Neural cell (in vitro differentiated cells): ENCODE data around the gene NRG3. TPM values are rescaled to one million over a fixed set of nuclear protein-coding genes. Genes with fewer than 3 reads are reported as not detected.

Source experiments
- H2AFZ ChIP-seq: fragments of 200-600, 300-800 bp; sonication (generic), shearing (Covaris generic); 2 replicates; pipeline ENCODE4 v1.6.0; 2014; ENCODE audit warnings: low read depth, mild to moderate bottlenecking, antibody characterized with exemption, low read length, moderate library complexity
- H3F3A ChIP-seq: fragments of 200-600 bp; shearing (Covaris generic); 2 replicates; pipeline ENCODE4 v1.6.1; 2016; ENCODE audit warnings: mild to moderate bottlenecking, moderate library complexity, mixed read lengths, antibody characterized with exemption, low read length; ENCODE audit not compliant: insufficient read depth, poor library complexity, severe bottlenecking
- H3K27ac ChIP-seq: fragments of 200-600, 300-800 bp; sonication (generic), shearing (Covaris generic); 2 replicates; pipeline ENCODE4 v1.5.1; 2014; ENCODE audit warnings: mild to moderate bottlenecking, low read length, moderate library complexity
- H3K27me3 ChIP-seq: fragments of 300-800, 200-600 bp; sonication (generic), shearing (Covaris generic); 2 replicates; pipeline ENCODE4 v1.6.0; 2014; ENCODE audit warnings: mild to moderate bottlenecking, low read depth, low read length, moderate library complexity; ENCODE audit not compliant: insufficient read depth
- H3K36me3 ChIP-seq: fragments of 300-800, 200-600 bp; sonication (generic), shearing (Covaris generic); 2 replicates; pipeline ENCODE4 v1.5.1; 2014; ENCODE audit warnings: mild to moderate bottlenecking, antibody characterized with exemption, low read length, moderate library complexity; ENCODE audit not compliant: insufficient read depth
- H3K4me2 ChIP-seq: fragments of 300-800, 200-600 bp; sonication (generic), shearing (Covaris generic); 2 replicates; pipeline ENCODE4 v1.6.0; 2014; ENCODE audit warnings: mild to moderate bottlenecking, low read length
- H3K4me3 ChIP-seq: fragments of 300-800, 200-600 bp; sonication (generic), shearing (Covaris generic); 2 replicates; pipeline ENCODE4 v1.5.1; 2014; ENCODE audit warnings: mild to moderate bottlenecking, low read length, moderate library complexity
- H3K79me2 ChIP-seq: fragments of 200-600 bp; shearing (Covaris generic); replicated peaks from 2 replicates; pipeline ENCODE4 v1.6.0; 2014; ENCODE audit warnings: mild to moderate bottlenecking, low read length, moderate library complexity; ENCODE audit not compliant: insufficient read depth
- H3K9ac ChIP-seq: fragments of 300-800, 200-600 bp; sonication (generic), shearing (Covaris generic); 2 replicates; pipeline ENCODE4 v1.6.1; 2016; ENCODE audit warnings: mild to moderate bottlenecking, low read length, mixed read lengths
- H3K9me2 ChIP-seq: fragments of 200-600 bp; shearing (Covaris generic); 2 replicates; pipeline ENCODE4 v1.6.1; 2016; ENCODE audit warnings: mild to moderate bottlenecking, low read length, mixed read lengths; ENCODE audit not compliant: insufficient read depth
- H3K9me3 ChIP-seq: fragments of 200-600, 300-800 bp; sonication (generic), shearing (Covaris generic); 2 replicates; pipeline ENCODE4 v1.6.1; 2016; ENCODE audit warnings: mild to moderate bottlenecking, mixed run types, low read length, moderate library complexity, mixed read lengths
- H4K20me1 ChIP-seq: fragments of 200-600 bp; shearing (Covaris generic); 2 replicates; pipeline ENCODE4 v1.6.1; 2016; ENCODE audit warnings: mild to moderate bottlenecking, mixed run types; ENCODE audit not compliant: insufficient read depth
- EP300 ChIP-seq: fragments of 450-650 bp; conservative IDR thresholded peaks from 2 replicates; pipeline ENCODE4 v1.6.1; 2014; ENCODE audit warnings: antibody characterized with exemption, mild to moderate bottlenecking, moderate library complexity; ENCODE audit not compliant: poor library complexity, severe bottlenecking
- EZH2 ChIP-seq: fragments of 200-600, 300-800 bp; shearing (Covaris generic), sonication (generic); IDR thresholded peaks from 2 replicates; pipeline ENCODE4 v1.6.1; 2014; ENCODE audit warnings: antibody characterized with exemption, low read length, borderline replicate concordance, mild to moderate bottlenecking; ENCODE audit not compliant: insufficient read depth, poor library complexity, severe bottlenecking
- MXI1 ChIP-seq: fragments of 450-650 bp; conservative IDR thresholded peaks from 2 replicates; pipeline ENCODE4 v1.6.1; 2014; ENCODE audit warnings: antibody characterized with exemption, mild to moderate bottlenecking; ENCODE audit not compliant: poor library complexity, severe bottlenecking
- POLR2AphosphoS5 ChIP-seq: IDR thresholded peaks from 2 replicates; pipeline ENCODE4 v1.6.1; 2012
- RAD21 ChIP-seq: fragments of 450-650 bp; conservative IDR thresholded peaks from 2 replicates; pipeline ENCODE4 v1.6.1; 2014; ENCODE audit warnings: antibody characterized with exemption, mild to moderate bottlenecking, moderate library complexity
- REST ChIP-seq: IDR thresholded peaks from 2 replicates; pipeline ENCODE4 v1.6.1; 2012; ENCODE audit warnings: borderline replicate concordance
- SMC3 ChIP-seq: fragments of 450-650 bp; conservative IDR thresholded peaks from 2 replicates; pipeline ENCODE4 v1.6.1; 2014; ENCODE audit warnings: antibody characterized with exemption, mild to moderate bottlenecking, moderate library complexity; ENCODE audit not compliant: poor library complexity
- TAF1 ChIP-seq: IDR thresholded peaks from 2 replicates; pipeline ENCODE4 v1.6.1; 2012; ENCODE audit warnings: low read depth
- polyA plus RNA-seq: library from polyadenylated mRNA; depleted of rRNA; stranded (reverse); fragments of >200 nt; gene quantifications from 2 replicates; pipeline ENCODE4 v1.2.3, GENCODE V29; 2014
- TF ChIP-seq, protein P1 (sequence below): fragments of 450-650 bp; IDR thresholded peaks from 2 replicates; pipeline ENCODE4 v1.5.1; 2014; ENCODE audit warnings: antibody characterized with exemption, mild to moderate bottlenecking, moderate library complexity; ENCODE audit not compliant: poor library complexity, severe bottlenecking

The NRG3 gene
- polyA plus RNA-seq, 1 donor from 2014 or later, result 14.0 TPM

- H4K20me1 ChIP-seq, result no peaks in the 10 kb centered on the region
- no peak overlapping the region for H3K4me3 ChIP-seq
- no peaks in the 10 kb centered on the region for H3K9me2 ChIP-seq
- no peaks in the 10 kb centered on the region for H3K79me2 ChIP-seq
- no peak for TF ChIP-seq POLR2AphosphoS5
- TF ChIP-seq EZH2, result no peak
- TF ChIP-seq REST, result no peak
- no peak for TF ChIP-seq TAF1
- TF ChIP-seq, protein P1, sequence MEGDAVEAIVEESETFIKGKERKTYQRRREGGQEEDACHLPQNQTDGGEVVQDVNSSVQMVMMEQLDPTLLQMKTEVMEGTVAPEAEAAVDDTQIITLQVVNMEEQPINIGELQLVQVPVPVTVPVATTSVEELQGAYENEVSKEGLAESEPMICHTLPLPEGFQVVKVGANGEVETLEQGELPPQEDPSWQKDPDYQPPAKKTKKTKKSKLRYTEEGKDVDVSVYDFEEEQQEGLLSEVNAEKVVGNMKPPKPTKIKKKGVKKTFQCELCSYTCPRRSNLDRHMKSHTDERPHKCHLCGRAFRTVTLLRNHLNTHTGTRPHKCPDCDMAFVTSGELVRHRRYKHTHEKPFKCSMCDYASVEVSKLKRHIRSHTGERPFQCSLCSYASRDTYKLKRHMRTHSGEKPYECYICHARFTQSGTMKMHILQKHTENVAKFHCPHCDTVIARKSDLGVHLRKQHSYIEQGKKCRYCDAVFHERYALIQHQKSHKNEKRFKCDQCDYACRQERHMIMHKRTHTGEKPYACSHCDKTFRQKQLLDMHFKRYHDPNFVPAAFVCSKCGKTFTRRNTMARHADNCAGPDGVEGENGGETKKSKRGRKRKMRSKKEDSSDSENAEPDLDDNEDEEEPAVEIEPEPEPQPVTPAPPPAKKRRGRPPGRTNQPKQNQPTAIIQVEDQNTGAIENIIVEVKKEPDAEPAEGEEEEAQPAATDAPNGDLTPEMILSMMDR, result no peak
- no peak for TF ChIP-seq MXI1
- TF ChIP-seq EP300, result no peak
- no peak for TF ChIP-seq SMC3
- TF ChIP-seq RAD21, result no peak
- no peaks in the 10 kb centered on the region for H3K9me3 ChIP-seq
- no peak overlapping the region for H3K9ac ChIP-seq
- no peak overlapping the region for H3K27ac ChIP-seq
- H3K36me3 ChIP-seq, result no peaks in the 10 kb centered on the region
- no peak overlapping the region for H2AFZ ChIP-seq
- H3K4me2 ChIP-seq, result no peak overlapping the region
- H3F3A ChIP-seq, result no peaks in the 10 kb centered on the region
- no peaks in the 10 kb centered on the region for H3K27me3 ChIP-seq
Measured at GRCh38 chr10:82394987-82395386, 520.0 kb downstream of the NRG3 start.

DNA sequence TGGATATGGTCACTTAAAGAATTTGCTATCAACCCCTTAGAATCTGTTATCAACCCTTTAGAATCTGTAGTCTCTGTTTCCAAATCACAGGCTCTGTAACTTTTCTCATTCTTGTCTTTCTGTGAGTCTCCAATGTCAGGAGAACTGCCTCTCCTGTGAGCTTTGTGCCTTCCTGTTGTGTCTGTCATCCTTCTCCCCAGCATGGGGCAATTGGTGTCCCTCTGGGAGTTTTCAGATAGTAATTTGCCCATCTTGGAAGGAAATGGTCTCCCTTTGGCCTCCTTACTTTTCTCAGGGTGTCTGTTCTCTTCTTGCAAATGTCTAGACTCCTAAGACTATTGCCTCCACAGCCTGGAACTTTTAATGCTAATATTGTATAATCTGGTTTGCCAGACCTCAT, 521.9 kb downstream of the NRG3 start:
- Histone ChIP-seq H2AFZ (no peak overlapping the region), H3K9me3 (no peaks in the 10 kb centered on the region), H3K9ac (no peak overlapping the region), H3K36me3 (no peaks in the 10 kb centered on the region), H3K79me2 (no peaks in the 10 kb centered on the region), H3K9me2 (no peaks in the 10 kb centered on the region), H3F3A (no peaks in the 10 kb centered on the region), H3K27ac (no peak overlapping the region), H3K27me3 (no peaks in the 10 kb centered on the region), H3K4me2 (no peak overlapping the region), H3K4me3 (no peak overlapping the region), H4K20me1 (no peaks in the 10 kb centered on the region)
- TF ChIP-seq MXI1, result no peak
- no peak for TF ChIP-seq REST
- TF ChIP-seq RAD21, result no peak
- TF ChIP-seq POLR2AphosphoS5, result no peak
- no peak for TF ChIP-seq EZH2
- TF ChIP-seq EP300, result no peak
- TF ChIP-seq SMC3, result no peak
- TF ChIP-seq TAF1, result no peak
- TF ChIP-seq, protein P1, result no peak
